IMR-90 (cell line): Measurements from ENCODE around the gene TOP2B.

Experiments used
- RFX5 ChIP-seq: IDR thresholded peaks from 2 replicates; pipeline ENCODE4 v1.8.0; 2012; ENCODE audit warnings: low read depth, mild to moderate bottlenecking, low read length, moderate library complexity
- TF ChIP-seq, protein P1 (sequence below): conservative IDR thresholded peaks from 2 replicates; pipeline ENCODE4 v1.5.1; 2012; ENCODE audit warnings: mild to moderate bottlenecking, low read depth, low read length, improper control_type of control experiment

DNA sequence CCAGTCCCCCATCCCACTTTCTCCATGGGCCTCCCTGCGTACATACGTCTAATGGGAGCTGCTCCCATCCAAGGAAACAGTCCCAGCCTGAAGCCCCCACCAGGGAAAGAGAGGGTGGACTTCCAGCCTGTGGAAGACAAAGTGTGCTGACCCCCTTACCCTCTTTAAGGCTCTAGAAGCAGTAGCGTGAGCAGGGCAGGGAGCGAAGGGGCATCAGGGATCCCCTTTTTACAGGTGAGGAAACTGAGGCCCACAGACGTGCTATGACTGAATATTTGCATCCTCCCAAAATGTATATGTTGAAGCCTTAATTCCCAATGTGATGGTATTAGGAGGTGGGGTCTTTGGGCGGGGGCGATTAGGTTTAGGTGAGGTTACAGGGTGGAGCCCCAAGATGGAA, 83.4 kb downstream of the TOP2B start:
- no peak for TF ChIP-seq RFX5
- TF ChIP-seq, protein P1, sequence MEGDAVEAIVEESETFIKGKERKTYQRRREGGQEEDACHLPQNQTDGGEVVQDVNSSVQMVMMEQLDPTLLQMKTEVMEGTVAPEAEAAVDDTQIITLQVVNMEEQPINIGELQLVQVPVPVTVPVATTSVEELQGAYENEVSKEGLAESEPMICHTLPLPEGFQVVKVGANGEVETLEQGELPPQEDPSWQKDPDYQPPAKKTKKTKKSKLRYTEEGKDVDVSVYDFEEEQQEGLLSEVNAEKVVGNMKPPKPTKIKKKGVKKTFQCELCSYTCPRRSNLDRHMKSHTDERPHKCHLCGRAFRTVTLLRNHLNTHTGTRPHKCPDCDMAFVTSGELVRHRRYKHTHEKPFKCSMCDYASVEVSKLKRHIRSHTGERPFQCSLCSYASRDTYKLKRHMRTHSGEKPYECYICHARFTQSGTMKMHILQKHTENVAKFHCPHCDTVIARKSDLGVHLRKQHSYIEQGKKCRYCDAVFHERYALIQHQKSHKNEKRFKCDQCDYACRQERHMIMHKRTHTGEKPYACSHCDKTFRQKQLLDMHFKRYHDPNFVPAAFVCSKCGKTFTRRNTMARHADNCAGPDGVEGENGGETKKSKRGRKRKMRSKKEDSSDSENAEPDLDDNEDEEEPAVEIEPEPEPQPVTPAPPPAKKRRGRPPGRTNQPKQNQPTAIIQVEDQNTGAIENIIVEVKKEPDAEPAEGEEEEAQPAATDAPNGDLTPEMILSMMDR: no peak
